ENCODE results near the gene NQO2. TPM values are rescaled to one million over a fixed set of nuclear protein-coding genes. Genes with fewer than 3 reads are reported as not detected.

Gene NQO2
- total RNA-seq, 2 experiments from 2014 or later, result 40.7 to 44.2 TPM

DNA sequence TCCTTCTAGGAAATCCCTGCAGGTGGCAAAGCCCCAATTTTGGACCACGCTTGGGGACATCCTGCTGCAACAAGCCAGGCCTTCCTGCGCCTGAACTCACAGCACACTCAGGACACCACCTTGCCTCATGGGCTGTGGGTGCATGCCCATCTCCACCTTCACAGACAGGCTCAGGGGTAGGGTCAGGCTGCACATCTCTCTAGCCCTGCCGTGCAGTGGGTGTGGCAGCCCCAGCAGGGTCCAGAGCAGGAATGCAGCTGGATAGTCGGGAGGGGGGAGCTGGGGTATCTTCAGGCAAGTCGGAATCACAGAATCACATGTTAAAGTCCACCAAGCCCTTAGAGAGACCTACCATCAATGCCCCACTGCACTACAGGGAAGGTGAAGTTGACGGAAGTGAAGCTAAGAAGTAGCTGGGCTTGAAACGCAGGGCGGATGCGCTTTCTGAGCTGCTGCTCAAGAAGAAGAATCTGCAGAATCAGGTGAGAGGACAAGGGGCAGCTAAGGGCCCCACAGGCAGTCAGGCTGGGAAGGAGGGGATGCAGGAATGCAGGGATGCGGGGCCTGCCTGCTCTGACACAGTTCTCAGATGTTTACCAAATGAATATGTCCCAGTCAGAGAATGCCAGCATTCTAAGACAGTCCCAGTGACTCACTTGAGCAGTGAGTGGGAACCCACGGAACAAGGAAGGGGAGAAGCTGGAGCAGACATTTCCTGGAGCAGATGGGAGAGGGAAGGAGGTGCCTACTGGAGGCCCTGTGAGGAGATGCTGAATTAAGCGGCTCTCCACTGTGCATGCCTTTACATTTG lies 39.6 kb upstream of the NQO2 start:
- CTCF ChIA-PET, result interaction anchor here (0.6 to 1.5 kb wide), 5 partner anchors 8 to 1028 kb away, joined by 3 to 5 read pairs (median 3); no protein-coding TSS in a partner anchor

GRCh38 chr6:2960935-2961334 lies 38.8 kb upstream of the NQO2 start:
- no peaks in the 10 kb centered on the region for H3K27me3 Mint-ChIP-seq
- peaks cover 4% of the 10 kb centered on the region for H3K4me1 Mint-ChIP-seq
- DNase-seq (no peak), ATAC-seq (no peak)
- H3K9me3 Mint-ChIP-seq (ENCODE audit: low read depth), result no peaks in the 10 kb centered on the region
- H3K27ac Mint-ChIP-seq, result no peak overlapping the region
- H3K4me3 Mint-ChIP-seq, result no peak overlapping the region
- ChIA-PET POLR2A (no interaction called here), CTCF (interaction anchor here (0.6 to 1.5 kb wide), 4 partner anchors 9 to 1029 kb away, joined by 3 to 5 read pairs (median 4); no protein-coding TSS in a partner anchor)
- intact Hi-C loops (cut with DNase I, micrococcal nuclease), result no loop called here
- H3K36me3 Mint-ChIP-seq (ENCODE audit: low read depth), result no peaks in the 10 kb centered on the region

More for the DNA sequence above, 39.6 kb upstream of the NQO2 start:
- POLR2A ChIA-PET, result no interaction called here
- Mint-ChIP-seq H3K4me3 (no peak overlapping the region), H3K9me3 (ENCODE audit: low read depth) (no peaks in the 10 kb centered on the region), H3K27ac (no peak overlapping the region), H3K27me3 (no peaks in the 10 kb centered on the region), H3K4me1 (peaks cover 4% of the 10 kb centered on the region), H3K36me3 (ENCODE audit: low read depth) (no peaks in the 10 kb centered on the region)
- no peak for ATAC-seq
- intact Hi-C loops (cut with DNase I, micrococcal nuclease), result no loop called here
- no peak for DNase-seq

DNA sequence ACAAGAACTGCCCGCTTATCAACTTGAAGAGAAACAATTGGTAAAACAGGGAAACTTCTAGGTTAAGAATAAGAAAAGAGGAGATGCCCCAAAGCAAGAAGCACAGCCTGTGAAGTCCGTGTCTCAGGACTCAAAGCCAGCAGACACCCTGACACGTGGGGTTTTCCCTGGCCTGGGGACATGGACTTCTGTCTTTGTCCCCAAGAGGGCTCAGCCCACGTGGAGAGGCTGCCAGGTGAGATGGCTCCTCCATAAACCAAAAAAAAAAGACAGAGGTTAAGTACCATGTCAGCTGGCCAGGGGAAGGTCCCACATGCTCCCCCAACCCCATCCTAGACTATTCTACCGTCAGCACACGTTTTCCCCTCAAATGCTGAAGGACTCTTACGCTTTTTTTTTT lies 38.2 kb upstream of the NQO2 start:
- ChIA-PET CTCF (interaction anchor here (0.7 to 1.5 kb wide), 3 partner anchors 9 to 115 kb away, joined by 3 to 5 read pairs (median 5); no protein-coding TSS in a partner anchor), POLR2A (no interaction called here)
- DNase-seq, result no peak

GRCh38 chr6:2962004-2962403 lies 37.7 kb upstream of the NQO2 start:
- Mint-ChIP-seq H3K9me3 (ENCODE audit: low read depth) (no peaks in the 10 kb centered on the region), H3K4me3 (no peak overlapping the region), H3K27me3 (no peaks in the 10 kb centered on the region), H3K36me3 (ENCODE audit: low read depth) (no peaks in the 10 kb centered on the region), H3K4me1 (peaks cover 6% of the 10 kb centered on the region), H3K27ac (no peak overlapping the region)
- DNase-seq (no peak), ATAC-seq (no peak)
- POLR2A ChIA-PET, result no interaction called here
- intact Hi-C loops (cut with DNase I, micrococcal nuclease), result no loop called here
- CTCF ChIA-PET, result interaction anchor here (0.7 to 1.6 kb wide), 2 partner anchors 10 to 35 kb away, joined by 3 to 5 read pairs; no protein-coding TSS in a partner anchor

More for the DNA sequence above, 38.2 kb upstream of the NQO2 start:
- Mint-ChIP-seq H3K27me3 (no peaks in the 10 kb centered on the region), H3K9me3 (ENCODE audit: low read depth) (no peaks in the 10 kb centered on the region), H3K27ac (no peak overlapping the region), H3K36me3 (ENCODE audit: low read depth) (no peaks in the 10 kb centered on the region), H3K4me3 (no peak overlapping the region), H3K4me1 (peaks cover 4% of the 10 kb centered on the region)
- intact Hi-C loops (cut with DNase I, micrococcal nuclease), result no loop called here
- ATAC-seq, result no peak

DNA sequence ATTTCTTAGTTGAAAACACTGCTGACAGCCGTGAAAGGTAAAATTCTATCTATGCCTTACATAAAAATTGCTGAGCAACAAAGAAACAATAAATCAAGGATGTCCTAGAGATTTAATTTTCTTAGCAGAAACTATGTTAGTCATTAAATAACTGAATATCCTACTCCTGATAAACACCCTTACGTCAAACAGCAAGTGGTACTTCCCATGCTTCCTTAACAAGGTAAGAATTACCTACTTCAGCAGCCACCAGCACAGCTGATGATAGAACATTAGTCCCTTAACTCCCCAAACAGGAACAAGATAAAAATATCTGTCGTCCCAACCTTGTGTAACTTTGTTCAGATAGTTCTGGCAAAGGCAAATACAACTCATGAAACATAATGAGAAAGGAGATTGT lies 37.1 kb upstream of the NQO2 start:
- intact Hi-C loops (cut with DNase I, micrococcal nuclease), result no loop called here
- Mint-ChIP-seq H3K9me3 (ENCODE audit: low read depth) (no peaks in the 10 kb centered on the region), H3K36me3 (ENCODE audit: low read depth) (no peaks in the 10 kb centered on the region), H3K4me1 (peaks cover 10% of the 10 kb centered on the region), H3K27me3 (no peaks in the 10 kb centered on the region), H3K27ac (no peak overlapping the region), H3K4me3 (no peak overlapping the region)
- ChIA-PET CTCF (interaction anchor here (1.0 to 1.6 kb wide), 2 partner anchors 8 to 11 kb away, joined by 4 to 5 read pairs; no protein-coding TSS in a partner anchor), POLR2A (no interaction called here)
- no peak for DNase-seq
- ATAC-seq, result no peak

- ChIA-PET CTCF (interaction anchor here (1.0 kb wide), 1 partner anchor 20 kb away, joined by 3 read pairs; no protein-coding TSS in a partner anchor), POLR2A (no interaction called here)
- Mint-ChIP-seq H3K9me3 (ENCODE audit: low read depth) (no peaks in the 10 kb centered on the region), H3K36me3 (ENCODE audit: low read depth) (no peaks in the 10 kb centered on the region), H3K27me3 (peaks cover 5% of the 10 kb centered on the region), H3K27ac (no peak overlapping the region), H3K4me1 (peaks cover 6% of the 10 kb centered on the region), H3K4me3 (no peak overlapping the region)
- DNase-seq, result no peak
- intact Hi-C loops (cut with DNase I, micrococcal nuclease), result no loop called here
- no peak for ATAC-seq
Measured at GRCh38 chr6:2963756-2964155, 35.9 kb upstream of the NQO2 start.

GRCh38 chr6:2964793-2965505 lies 34.7 kb upstream of the NQO2 start:
- DNase-seq, result no peak
- no peaks in the 10 kb centered on the region for H3K9me3 Mint-ChIP-seq (ENCODE audit: low read depth)
- H3K4me1 Mint-ChIP-seq, result peaks cover 9% of the 10 kb centered on the region
- CTCF ChIA-PET, result interaction anchor here (1.0 to 2.0 kb wide), 3 partner anchors 11 to 119 kb away, joined by 3 to 11 read pairs (median 4); no protein-coding TSS in a partner anchor
- POLR2A ChIA-PET, result no interaction called here
- no peaks in the 10 kb centered on the region for H3K36me3 Mint-ChIP-seq (ENCODE audit: low read depth)
- no peak for ATAC-seq
- peaks cover 9% of the 10 kb centered on the region for H3K27me3 Mint-ChIP-seq
- intact Hi-C loops (cut with DNase I, micrococcal nuclease), result no loop called here
- no peak overlapping the region for H3K27ac Mint-ChIP-seq
- H3K4me3 Mint-ChIP-seq, result no peak overlapping the region

DNA sequence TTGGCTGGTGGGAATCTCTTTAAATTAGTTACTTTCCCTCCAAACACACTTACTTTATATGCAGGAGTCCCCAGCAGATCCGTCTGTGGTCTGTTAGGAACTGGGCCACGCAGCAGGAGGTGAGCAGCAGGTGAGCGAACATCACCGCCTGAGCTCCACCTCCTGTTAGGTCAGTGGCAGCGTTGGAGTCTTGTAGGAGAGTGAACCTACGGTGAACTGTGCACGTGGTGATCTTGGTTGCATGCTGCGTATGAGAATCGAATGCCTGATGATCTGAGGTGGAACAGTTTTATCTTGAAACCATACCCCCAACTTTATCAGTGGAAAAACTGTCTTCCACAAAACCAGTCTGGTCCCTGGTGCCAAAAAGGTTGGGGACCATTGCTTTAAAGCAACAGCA lies 33.3 kb upstream of the NQO2 start:
- H3K27me3 Mint-ChIP-seq, result peaks cover 13% of the 10 kb centered on the region
- no peak overlapping the region for H3K4me3 Mint-ChIP-seq
- CTCF ChIA-PET, result interaction anchor here (0.8 to 2.0 kb wide), 3 partner anchors 14 to 285 kb away, joined by 4 to 11 read pairs (median 4); no protein-coding TSS in a partner anchor
- intact Hi-C loops (cut with DNase I, micrococcal nuclease), result no loop called here
- POLR2A ChIA-PET, result no interaction called here
- peaks cover 15% of the 10 kb centered on the region for H3K4me1 Mint-ChIP-seq
- H3K36me3 Mint-ChIP-seq (ENCODE audit: low read depth), result no peaks in the 10 kb centered on the region
- ATAC-seq (no peak), DNase-seq (no peak)
- no peaks in the 10 kb centered on the region for H3K9me3 Mint-ChIP-seq (ENCODE audit: low read depth)
- no peak overlapping the region for H3K27ac Mint-ChIP-seq

DNA sequence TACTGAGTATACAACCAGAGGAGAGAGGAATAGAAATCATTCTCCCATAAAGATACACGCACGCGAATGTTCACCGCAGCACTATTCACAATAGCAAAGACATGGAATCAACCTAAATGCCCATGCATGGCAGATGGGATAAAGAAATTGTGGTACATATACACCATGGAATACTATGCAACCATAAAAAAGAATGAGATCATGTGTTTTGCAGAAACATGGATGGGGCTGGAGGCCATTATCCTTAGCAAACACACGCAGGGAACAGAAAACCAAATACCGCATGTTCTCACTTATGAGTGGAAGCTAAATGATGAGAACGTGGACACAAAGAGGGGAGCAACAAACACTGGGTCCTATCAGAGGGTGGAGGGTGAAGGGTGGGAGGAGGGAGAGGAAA lies 31.8 kb upstream of the NQO2 start:
- Mint-ChIP-seq H3K9me3 (ENCODE audit: low read depth) (no peaks in the 10 kb centered on the region), H3K27me3 (peaks cover 24% of the 10 kb centered on the region), H3K4me1 (peaks cover 28% of the 10 kb centered on the region), H3K27ac (no peak overlapping the region), H3K36me3 (ENCODE audit: low read depth) (no peaks in the 10 kb centered on the region), H3K4me3 (no peak overlapping the region)
- no peak for DNase-seq
- ChIA-PET POLR2A (no interaction called here), CTCF (interaction anchor here (0.6 kb wide), 1 partner anchor 199 kb away, joined by 3 read pairs; no protein-coding TSS in a partner anchor)
- intact Hi-C loops (cut with DNase I, micrococcal nuclease), result no loop called here
- no peak for ATAC-seq

- intact Hi-C loops (cut with DNase I, micrococcal nuclease), result no loop called here
- Mint-ChIP-seq H3K9me3 (ENCODE audit: low read depth) (no peaks in the 10 kb centered on the region), H3K27me3 (peaks cover 28% of the 10 kb centered on the region), H3K4me1 (peaks cover 30% of the 10 kb centered on the region), H3K4me3 (no peak overlapping the region), H3K27ac (no peak overlapping the region), H3K36me3 (ENCODE audit: low read depth) (no peaks in the 10 kb centered on the region)
- DNase-seq, result no peak
- no peak for ATAC-seq
- CTCF ChIA-PET, result no interaction called here
- POLR2A ChIA-PET, result no interaction called here
Measured at GRCh38 chr6:2968600-2969135, 31.0 kb upstream of the NQO2 start.

- H3K4me1 Mint-ChIP-seq, result peaks cover 30% of the 10 kb centered on the region
- intact Hi-C loops (cut with DNase I, micrococcal nuclease), result no loop called here
- ATAC-seq (no peak), DNase-seq (no peak)
- no peaks in the 10 kb centered on the region for H3K36me3 Mint-ChIP-seq (ENCODE audit: low read depth)
- ChIA-PET CTCF (no interaction called here), POLR2A (no interaction called here)
- H3K27ac Mint-ChIP-seq, result no peak overlapping the region
- peaks cover 31% of the 10 kb centered on the region for H3K27me3 Mint-ChIP-seq
- H3K4me3 Mint-ChIP-seq, result no peak overlapping the region
- H3K9me3 Mint-ChIP-seq (ENCODE audit: low read depth), result no peaks in the 10 kb centered on the region
Measured at GRCh38 chr6:2969549-2969948, 30.1 kb upstream of the NQO2 start.

All from activated CD4-positive, alpha-beta T cell treated with anti-CD3 and anti-CD28 coated beads for 36 hours (primary cell).